Endothelial cell of umbilical vein (primary cell): ENCODE results near the gene PRIM1.

Experiments
- POLR2A ChIP-seq: IDR thresholded peaks from 2 replicates; pipeline ENCODE4 v1.6.1; 2012; ENCODE audit warnings: low read depth, mild to moderate bottlenecking, control low read depth, low read length
- POLR2AphosphoS5 ChIP-seq: IDR thresholded peaks from 2 replicates; pipeline ENCODE4 v1.6.1; 2012; ENCODE audit warnings: low read depth, mild to moderate bottlenecking, control low read depth, low read length, moderate library complexity; ENCODE audit not compliant: insufficient read depth
- TF ChIP-seq, protein P1 (sequence below), 2 donors: IDR thresholded peaks; 1 replicate in 1 of 2; 2 replicates in 1 of 2; pipeline ENCODE4 v1.5.1; 2011; ENCODE audit warnings: low read length in 2 of 2, mild to moderate bottlenecking in 2 of 2, moderate library complexity in 2 of 2, control low read depth in 1 of 2, inconsistent platforms in 1 of 2, low read depth in 1 of 2; ENCODE audit not compliant: insufficient read depth in 1 of 2; ENCODE audit errors: extremely low read depth in 1 of 2
- TF ChIP-seq, protein P2 (sequence below): IDR thresholded peaks from 2 replicates; pipeline ENCODE4 v1.6.1; 2011; ENCODE audit not compliant: insufficient read depth, insufficient read length

DNA sequence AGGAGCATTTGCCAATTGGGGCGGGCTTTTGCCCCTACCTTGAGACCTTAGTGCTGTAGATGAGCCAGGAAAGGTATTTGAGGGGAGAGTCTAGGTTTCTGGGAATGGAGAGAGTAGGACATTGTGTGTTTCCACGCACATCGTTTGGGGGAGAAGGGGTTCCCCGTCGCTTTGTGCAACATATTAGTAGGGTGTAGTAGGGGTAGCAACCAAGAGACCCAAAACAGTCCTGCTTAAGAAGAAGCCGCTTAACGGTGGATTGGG, 63.3 kb downstream of the PRIM1 start:
- TF ChIP-seq, protein P1, sequence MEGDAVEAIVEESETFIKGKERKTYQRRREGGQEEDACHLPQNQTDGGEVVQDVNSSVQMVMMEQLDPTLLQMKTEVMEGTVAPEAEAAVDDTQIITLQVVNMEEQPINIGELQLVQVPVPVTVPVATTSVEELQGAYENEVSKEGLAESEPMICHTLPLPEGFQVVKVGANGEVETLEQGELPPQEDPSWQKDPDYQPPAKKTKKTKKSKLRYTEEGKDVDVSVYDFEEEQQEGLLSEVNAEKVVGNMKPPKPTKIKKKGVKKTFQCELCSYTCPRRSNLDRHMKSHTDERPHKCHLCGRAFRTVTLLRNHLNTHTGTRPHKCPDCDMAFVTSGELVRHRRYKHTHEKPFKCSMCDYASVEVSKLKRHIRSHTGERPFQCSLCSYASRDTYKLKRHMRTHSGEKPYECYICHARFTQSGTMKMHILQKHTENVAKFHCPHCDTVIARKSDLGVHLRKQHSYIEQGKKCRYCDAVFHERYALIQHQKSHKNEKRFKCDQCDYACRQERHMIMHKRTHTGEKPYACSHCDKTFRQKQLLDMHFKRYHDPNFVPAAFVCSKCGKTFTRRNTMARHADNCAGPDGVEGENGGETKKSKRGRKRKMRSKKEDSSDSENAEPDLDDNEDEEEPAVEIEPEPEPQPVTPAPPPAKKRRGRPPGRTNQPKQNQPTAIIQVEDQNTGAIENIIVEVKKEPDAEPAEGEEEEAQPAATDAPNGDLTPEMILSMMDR (IDR thresholded peaks at IDR 0.05; ENCODE audit: extremely low read depth in 1 of 2, insufficient read depth in 1 of 2, low read depth in 1 of 2, low read length in 2 of 2): no peak
- TF ChIP-seq, protein P2, sequence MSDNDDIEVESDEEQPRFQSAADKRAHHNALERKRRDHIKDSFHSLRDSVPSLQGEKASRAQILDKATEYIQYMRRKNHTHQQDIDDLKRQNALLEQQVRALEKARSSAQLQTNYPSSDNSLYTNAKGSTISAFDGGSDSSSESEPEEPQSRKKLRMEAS: no peak
- TF ChIP-seq POLR2AphosphoS5 (no peak), POLR2A (no peak)
